Fibroblast of upper back skin (primary cell): Measurements from ENCODE around the gene RABGAP1L.
"Not testable (repeated sequence)": the region's sequence is repeated elsewhere in the genome, so short reads cannot be mapped to it uniquely, and the experiment has no call there.

ENCODE experiments used
- DNase-seq: peaks from one replicate; pipeline ENCODE4 v3.0.0-alpha.2; 2013

RABGAP1L gene

DNA sequence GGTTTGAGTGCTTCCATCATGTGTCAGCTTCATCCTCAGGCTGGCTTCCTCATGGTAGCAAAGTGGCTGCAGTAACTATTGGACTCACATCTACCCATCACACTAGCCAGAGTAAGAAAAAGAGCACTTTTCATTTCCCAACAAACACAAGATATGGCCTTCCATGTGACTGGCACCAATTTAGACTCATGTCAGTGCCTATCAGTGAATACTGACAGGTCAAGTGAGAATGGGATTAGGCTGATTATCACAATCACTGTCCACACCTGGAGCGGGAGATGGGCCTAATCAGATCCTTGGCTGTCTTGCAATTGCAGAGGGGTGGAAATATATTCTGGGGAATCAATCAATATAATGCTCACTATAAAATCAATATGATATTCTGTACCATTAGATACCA lies 2.9 kb upstream of the RABGAP1L start:
- no peak for DNase-seq

GRCh38 chr1:174157157-174157806 lies 2.0 kb upstream of the RABGAP1L start:
- DNase-seq: no peak

DNA sequence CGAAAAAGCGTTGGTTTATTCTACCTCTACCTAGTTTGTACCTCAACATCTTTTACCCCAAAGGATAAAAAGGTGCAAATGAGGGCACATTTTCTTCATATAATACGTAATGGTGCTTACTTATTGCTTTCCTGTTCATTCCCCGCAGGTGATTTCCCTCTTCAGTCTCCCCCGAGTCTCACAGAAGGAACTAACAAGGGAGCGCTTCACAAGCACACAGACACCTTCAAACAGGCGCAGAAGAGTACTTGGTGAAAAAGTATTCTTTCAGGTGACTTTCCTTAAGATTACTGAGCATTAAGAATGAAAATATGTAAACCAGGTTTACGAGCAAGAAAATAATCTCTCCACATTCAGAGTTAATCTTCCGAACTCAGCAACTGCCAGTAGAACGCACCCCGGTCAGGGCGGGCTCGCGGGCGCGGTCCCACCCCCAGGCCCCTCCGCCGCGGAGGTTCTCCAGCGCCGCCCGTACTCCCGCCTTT lies 511 bp upstream of the RABGAP1L start:
- DNase-seq: no peak

DNA sequence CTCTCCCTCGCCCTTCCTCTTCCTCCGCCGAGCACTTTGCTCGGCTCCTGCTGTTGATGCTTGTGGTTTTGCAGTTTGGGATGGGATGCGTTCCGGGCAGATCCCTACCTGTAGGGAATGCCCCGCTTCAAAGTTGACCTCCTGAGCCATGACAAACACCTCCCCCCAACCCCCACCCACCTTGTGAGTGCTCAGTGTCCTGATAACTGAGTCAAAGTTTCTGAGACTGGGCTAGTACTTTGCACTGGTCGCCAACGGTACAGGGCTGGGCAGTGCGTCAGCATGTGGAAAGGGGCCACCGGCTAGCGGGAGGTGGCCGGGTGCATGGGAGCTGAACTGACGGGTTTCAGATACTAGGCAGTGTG lies 771 bp downstream of the RABGAP1L start:
- peak; percentile 9 for DNase-seq

- DNase-seq: no peak
These were observed 1.3 kb downstream of the RABGAP1L start for GRCh38 chr1:174160603-174161002.

DNA sequence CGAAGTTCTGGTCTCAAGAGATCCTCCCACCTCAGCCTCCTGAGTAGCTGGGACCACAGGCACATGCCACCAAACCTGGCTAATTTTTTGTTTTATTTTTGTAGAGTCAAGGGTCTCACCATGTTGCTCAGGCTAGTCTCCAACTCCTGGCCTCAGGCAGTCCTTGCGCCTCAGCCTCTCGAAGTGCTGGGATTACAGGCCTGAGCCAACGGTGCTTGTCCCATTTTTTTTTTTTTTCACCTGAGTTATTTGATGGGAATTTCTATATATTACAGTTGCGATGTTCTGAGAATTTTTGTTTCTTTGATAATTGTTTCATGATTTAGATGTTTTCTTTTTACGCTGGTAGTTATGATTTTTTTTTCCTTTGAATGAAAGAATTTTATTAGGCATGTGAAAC lies 2.5 kb downstream of the RABGAP1L start:
- no peak for DNase-seq

DNA sequence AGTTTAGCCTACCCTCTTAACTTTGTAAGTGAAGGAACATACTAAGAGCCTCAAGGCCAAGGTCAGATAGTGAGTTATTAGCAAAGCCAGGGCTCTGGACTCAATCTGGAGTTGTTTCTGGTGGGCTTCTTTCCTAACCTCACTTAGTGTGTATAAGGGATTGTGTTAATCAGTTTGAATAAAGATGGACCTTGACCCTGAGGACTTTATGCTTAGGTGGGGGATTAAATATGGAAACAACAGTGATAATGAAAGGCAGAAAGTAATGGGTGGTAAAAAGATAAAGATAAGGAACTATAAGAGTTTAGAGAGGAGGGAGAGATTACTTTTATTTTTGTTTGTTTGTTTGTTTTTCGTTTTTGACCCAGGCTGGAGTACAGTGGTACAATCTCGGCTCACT lies 5.5 kb downstream of the RABGAP1L start:
- DNase-seq: no peak

- DNase-seq: peak; percentile 15
These were observed 6.3 kb downstream of the RABGAP1L start for GRCh38 chr1:174165471-174166137.

- DNase-seq: no peak
These were observed 7.4 kb downstream of the RABGAP1L start for GRCh38 chr1:174166530-174167264.

- DNase-seq: no peak
These were observed 8.0 kb downstream of the RABGAP1L start for GRCh38 chr1:174167265-174167803.

DNA sequence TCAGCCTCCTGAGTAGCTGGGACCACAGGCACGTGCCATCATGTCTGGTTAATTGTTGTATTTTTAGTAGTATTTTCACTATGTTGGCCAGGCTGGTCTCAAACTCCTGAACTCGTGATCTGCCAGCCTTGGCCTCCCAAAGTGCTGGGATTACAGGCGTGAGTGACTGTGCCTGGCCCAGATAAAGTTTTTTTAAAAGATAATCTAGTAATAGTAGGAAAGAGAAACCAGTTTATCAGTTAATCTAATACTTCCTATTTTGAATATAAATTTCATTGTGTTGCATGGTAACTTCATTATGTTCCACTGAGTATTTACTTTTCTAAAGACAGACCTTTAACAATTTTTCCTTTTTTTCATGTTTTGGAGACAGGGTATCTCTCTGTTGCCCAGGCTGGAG lies 10.0 kb downstream of the RABGAP1L start:
- no peak for DNase-seq

- DNase-seq: no peak
These were observed 11.8 kb downstream of the RABGAP1L start for GRCh38 chr1:174171073-174171472.

GRCh38 chr1:174174461-174175329 lies 15.4 kb downstream of the RABGAP1L start:
- no peak for DNase-seq

GRCh38 chr1:174178459-174178858 lies 19.1 kb downstream of the RABGAP1L start:
- not testable (repeated sequence) for DNase-seq

DNA sequence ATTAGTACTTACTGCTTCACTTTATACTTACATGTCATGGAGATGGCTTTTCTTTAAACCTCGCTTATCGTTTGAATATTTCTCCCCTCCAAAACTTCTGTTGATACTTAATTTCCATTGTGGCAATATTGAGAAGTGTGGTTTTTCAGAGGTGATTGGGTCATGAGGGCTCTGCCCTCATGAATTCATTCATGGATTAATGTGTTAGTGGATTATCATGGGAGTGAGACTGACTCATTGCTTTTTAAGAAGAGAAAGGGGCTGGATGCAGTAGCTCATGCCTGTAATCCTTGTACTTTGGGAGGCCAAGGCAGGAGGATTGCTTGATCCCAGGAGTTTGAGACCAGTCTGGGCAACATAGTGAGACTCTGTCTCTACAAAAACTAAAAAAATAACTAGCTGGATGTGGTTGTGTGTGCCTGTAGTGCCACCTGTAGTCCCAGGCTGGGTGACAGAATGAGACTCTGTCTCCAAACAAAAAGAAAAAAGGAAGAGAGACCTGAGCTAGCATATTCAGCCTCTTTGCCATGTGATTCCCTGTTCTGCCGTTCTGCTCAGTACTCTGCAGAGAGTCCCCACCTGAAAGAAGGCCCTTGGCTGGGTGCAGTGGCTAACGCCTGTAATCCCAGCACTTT lies 30.2 kb downstream of the RABGAP1L start:
- no peak for DNase-seq

DNA sequence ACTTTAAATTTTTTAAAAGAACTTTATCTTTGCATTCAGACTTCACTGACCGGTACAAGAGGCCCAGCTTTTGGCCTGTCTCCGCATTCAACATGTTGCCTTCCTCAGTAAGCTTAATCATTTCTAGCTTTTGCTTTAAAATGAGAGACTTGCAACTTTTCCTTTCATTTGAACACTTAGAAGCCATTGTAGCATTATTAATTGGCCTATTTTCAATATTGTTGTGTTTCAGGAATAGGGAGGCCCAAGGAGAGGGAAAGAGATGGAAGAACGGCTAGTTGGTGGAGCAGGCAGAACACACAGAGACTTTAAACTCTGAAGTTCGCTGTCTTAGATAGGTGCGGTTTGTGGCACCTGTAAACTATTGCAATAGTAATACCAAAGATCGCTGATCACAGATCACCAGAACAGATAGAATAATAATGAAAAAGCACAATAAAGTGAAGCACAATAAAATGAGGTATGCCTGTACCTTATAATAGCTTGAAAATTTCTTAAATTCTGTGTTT lies 31.4 kb downstream of the RABGAP1L start:
- no peak for DNase-seq

DNA sequence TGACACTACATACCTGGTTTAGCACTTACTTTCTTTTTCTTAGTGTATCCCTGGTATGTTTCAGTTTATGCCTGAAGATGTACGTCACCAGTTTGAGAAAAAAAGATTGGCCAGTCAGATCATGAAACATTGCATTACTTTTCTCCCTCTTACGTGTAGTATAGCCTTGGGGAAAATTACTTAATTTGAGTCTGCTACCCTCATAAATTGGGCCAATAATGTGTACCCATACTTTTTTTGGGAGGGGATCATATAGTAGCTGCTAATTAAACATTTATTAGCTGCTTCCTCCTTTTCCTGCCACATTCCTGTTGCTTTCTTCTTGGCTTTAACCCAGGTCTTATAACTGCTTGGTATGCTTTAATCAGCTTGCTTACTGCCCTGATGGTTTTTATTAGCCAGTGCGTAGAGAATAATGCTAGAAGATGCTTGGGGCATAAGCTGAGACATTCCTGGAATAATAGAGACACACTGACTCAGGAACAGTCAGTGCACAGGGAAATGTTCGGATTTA lies 32.1 kb downstream of the RABGAP1L start:
- DNase-seq: peak; percentile 87

DNA sequence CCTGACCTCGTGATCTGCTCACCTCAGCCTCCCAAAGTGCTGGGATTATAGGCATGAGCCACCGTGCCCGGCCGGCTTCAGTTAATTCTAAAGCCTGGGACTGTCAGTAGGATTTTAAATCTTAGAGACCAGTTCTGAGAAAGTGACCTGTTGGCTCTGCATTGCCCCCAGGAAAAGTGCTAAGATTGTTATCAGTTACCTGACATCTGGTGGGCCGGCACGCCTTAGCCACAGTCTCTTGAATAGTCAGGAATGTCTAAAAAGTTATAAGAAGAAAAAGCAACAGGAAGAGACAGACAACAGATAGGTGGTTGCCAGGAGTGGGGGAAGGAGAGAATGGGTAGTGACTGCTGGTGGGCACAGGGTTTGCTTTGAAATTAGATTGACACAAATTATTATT lies 35.1 kb downstream of the RABGAP1L start:
- DNase-seq: no peak

DNA sequence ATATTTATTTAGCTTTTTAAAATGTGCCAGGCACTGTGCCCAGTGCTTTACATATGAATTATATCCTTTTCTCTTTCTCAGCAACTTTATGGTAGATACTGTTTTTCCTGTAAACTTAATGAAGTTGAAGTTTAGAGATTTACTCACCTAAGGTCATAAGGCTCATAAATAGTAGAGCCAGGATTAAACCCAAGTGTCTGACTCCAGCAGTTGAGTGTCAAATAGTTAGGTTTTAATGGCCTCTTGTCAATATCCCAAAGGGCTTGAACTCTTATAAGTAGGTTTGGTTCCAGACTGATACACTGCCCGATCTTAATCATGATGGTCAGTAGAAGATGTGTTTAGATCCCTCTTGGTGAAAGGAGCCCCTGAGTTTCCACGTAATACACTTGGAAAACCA lies 37.8 kb downstream of the RABGAP1L start:
- no peak for DNase-seq

DNA sequence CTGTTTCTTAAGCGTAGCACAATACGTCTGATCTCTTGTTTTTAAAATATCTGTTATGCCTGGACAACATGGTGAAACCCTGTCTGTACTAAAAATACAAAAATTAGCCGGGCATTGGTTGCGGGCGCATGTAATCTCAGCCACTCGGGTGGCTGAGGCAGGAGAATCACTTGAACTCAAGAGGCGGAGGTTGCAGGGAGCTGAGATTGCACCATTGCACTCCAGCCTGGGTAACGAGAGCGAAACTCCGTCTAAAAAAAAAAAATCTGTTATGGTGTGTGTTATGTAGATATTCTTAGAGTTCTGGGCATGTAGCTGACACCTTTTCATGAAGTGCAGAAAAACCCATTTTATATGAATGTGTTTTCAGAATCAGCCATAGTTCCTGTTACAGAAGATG lies 38.2 kb downstream of the RABGAP1L start:
- no peak for DNase-seq

DNA sequence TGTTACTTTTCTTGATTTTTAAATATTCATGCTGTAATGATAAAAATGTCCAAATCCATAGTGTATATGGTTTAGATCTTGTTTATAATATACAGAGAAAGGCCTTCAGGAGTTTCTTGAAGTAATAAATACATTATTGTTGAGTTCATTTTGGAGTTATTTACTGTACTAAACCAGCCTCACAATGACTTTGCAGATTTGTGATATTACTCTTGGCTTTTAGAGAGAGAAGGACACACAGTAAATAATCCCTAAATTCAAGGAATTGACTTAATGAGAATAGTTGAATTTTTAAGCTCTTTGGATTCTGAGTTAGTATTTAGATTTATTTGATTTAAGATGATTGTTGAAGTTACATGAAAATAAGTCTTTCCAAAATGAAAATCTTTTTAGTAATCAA lies 38.9 kb downstream of the RABGAP1L start:
- DNase-seq: no peak

DNA sequence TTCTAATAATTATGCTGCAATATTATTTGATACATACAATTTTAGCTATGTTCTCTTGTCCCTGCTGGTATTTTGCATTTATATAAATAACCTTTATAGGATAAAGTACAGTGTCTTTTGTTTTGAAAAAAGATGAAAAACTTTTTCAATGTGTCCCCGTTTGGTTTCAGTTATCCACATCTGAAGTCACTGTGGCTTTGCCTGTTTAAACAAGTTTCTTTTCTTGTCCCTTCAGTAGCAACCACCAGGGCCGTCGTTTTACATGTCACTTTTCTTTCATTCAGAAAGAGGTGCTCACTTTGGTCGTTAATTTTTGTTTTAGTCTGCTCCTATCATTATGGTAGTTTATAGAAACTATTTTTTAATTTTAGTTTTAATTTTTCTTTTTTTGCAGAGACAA lies 41.4 kb downstream of the RABGAP1L start:
- no peak for DNase-seq
